H1 (cell line): Measurements from ENCODE around the gene CCNL2.

Experiments
- EZH2 ChIP-seq: fragments of 200-600 bp; sonication (generic); IDR thresholded peaks from 2 replicates; pipeline ENCODE4 v1.7.1; 2012; ENCODE audit warnings: low read depth, mild to moderate bottlenecking, moderate library complexity, low read length, inconsistent platforms; ENCODE audit not compliant: severe bottlenecking
- SIN3A ChIP-seq, 2 experiments: IDR thresholded peaks in 1 of 2; conservative IDR thresholded peaks in 1 of 2; 2 replicates each; pipeline ENCODE4 v1.6.1; 2011 to 2012; ENCODE audit warnings: low read length in 2 of 2, improper control_type of control experiment in 1 of 2, low read depth in 1 of 2, mild to moderate bottlenecking in 1 of 2
- YY1 ChIP-seq: IDR thresholded peaks from 2 replicates; pipeline ENCODE4 v1.6.1; 2011; ENCODE audit warnings: low read depth, mild to moderate bottlenecking, low read length
- TF ChIP-seq, protein P1 (sequence below), 3 experiments: IDR thresholded peaks; 1 replicate in 2 of 3; 2 replicates in 1 of 3; pipeline versions ENCODE4 v1.5.1 to v1.6.1; 2011; ENCODE audit warnings: low read length in 3 of 3, mild to moderate bottlenecking in 3 of 3, inconsistent platforms in 2 of 3, low read depth in 1 of 3, moderate library complexity in 1 of 3; ENCODE audit not compliant: insufficient read depth in 1 of 3; ENCODE audit errors: control extremely low read depth in 1 of 3
- TF ChIP-seq, protein P2 (sequence below): IDR thresholded peaks from 2 replicates; pipeline ENCODE4 v1.6.1; 2012; ENCODE audit warnings: inconsistent platforms

DNA sequence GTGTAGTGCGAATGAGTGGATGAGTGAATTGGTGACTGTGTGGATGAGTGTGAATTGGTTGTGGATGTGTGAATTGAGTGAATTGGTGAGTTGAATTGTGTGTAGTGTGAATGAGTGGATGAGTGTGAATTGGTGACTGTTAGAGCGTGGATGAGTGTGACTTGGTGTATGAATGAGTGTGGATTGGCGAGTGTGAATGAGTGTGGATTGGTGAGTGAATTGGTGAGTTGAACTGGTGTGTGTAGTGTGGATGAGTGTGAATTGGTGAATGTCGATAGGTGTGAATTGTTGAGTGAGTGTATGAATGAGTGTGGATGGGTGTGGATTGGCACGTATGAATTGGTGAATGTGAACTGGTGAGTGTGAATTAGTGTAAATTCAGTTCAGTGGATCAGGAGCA lies 31.8 kb downstream of the CCNL2 start:
- TF ChIP-seq EZH2 (no peak), SIN3A (conservative IDR thresholded peaks at IDR 0.05 in 1 of 2, IDR thresholded peaks at IDR 0.05 in 1 of 2; ENCODE audit: low read depth in 1 of 2, low read length in 2 of 2) (no peak), YY1 (no peak)
- TF ChIP-seq, protein P1, sequence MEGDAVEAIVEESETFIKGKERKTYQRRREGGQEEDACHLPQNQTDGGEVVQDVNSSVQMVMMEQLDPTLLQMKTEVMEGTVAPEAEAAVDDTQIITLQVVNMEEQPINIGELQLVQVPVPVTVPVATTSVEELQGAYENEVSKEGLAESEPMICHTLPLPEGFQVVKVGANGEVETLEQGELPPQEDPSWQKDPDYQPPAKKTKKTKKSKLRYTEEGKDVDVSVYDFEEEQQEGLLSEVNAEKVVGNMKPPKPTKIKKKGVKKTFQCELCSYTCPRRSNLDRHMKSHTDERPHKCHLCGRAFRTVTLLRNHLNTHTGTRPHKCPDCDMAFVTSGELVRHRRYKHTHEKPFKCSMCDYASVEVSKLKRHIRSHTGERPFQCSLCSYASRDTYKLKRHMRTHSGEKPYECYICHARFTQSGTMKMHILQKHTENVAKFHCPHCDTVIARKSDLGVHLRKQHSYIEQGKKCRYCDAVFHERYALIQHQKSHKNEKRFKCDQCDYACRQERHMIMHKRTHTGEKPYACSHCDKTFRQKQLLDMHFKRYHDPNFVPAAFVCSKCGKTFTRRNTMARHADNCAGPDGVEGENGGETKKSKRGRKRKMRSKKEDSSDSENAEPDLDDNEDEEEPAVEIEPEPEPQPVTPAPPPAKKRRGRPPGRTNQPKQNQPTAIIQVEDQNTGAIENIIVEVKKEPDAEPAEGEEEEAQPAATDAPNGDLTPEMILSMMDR (IDR thresholded peaks at IDR 0.05; ENCODE audit: control extremely low read depth in 1 of 3, insufficient read depth in 1 of 3, low read depth in 1 of 3, low read length in 3 of 3): no peak
- TF ChIP-seq, protein P2, sequence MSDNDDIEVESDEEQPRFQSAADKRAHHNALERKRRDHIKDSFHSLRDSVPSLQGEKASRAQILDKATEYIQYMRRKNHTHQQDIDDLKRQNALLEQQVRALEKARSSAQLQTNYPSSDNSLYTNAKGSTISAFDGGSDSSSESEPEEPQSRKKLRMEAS: no peak
